ENCODE results near the gene SH3RF3. TPM values are rescaled to one million over a fixed set of nuclear protein-coding genes. Genes with fewer than 3 reads are reported as not detected.

Gene SH3RF3
- total RNA-seq, 4 donors from 2014 or later: 2.8 to 5.7 (median 3.0) TPM

GRCh38 chr2:109422071-109422757, 293.2 kb downstream of the SH3RF3 start:
- DNase-seq: peak; percentile 73 to 75
- Histone ChIP-seq H3K4me1 (peaks cover 24 to 37% of the 10 kb centered on the region in 2 donors), H3K27ac (peak overlapping the region; percentile 56 to 85 (median 77)), H3K36me3 (no peaks in the 10 kb centered on the region), H3K4me3 (no peak overlapping the region), H3K27me3 (no peaks in the 10 kb centered on the region), H3K9me3 (no peaks in the 10 kb centered on the region)
- peak; percentile 88 to 90 for ATAC-seq
- intact Hi-C loops (cut with DNase I; ENCODE audit: low total_unique reads): loop anchor here (1.0 to 2.0 kb wide), 4 partner anchors 15 to 89 kb away; no protein-coding TSS in a partner anchor
- TF ChIP-seq CTCF (IDR thresholded peaks at IDR 0.05 in 4 of 5, conservative IDR thresholded peaks at IDR 0.05 in 1 of 5) (no peak), POLR2A (IDR thresholded peaks at IDR 0.05) (no peak)
- in situ Hi-C loops (cut with MboI; ENCODE audit: low sequenced_read_pairs in 4 of 4): no loop called here

GRCh38 chr2:109422758-109423500, 293.9 kb downstream of the SH3RF3 start:
- peak overlapping the region; percentile 56 to 85 (median 77) for H3K27ac ChIP-seq
- intact Hi-C loops (cut with DNase I; ENCODE audit: low total_unique reads): loop anchor here (1.0 to 2.0 kb wide), 4 partner anchors 14 to 88 kb away; no protein-coding TSS in a partner anchor

GRCh38 chr2:109423556-109424359, 294.8 kb downstream of the SH3RF3 start:
- no peaks in the 10 kb centered on the region for H3K27me3 ChIP-seq
- peaks cover 24 to 37% of the 10 kb centered on the region in 2 donors for H3K4me1 ChIP-seq
- no peaks in the 10 kb centered on the region for H3K9me3 ChIP-seq
- ATAC-seq: no peak
- H3K4me3 ChIP-seq: no peak overlapping the region
- in situ Hi-C loops (cut with MboI; ENCODE audit: low sequenced_read_pairs in 4 of 4): no loop called here
- TF ChIP-seq CTCF (IDR thresholded peaks at IDR 0.05 in 4 of 5, conservative IDR thresholded peaks at IDR 0.05 in 1 of 5) (no peak), POLR2A (IDR thresholded peaks at IDR 0.05) (no peak)
- H3K36me3 ChIP-seq: no peaks in the 10 kb centered on the region
- DNase-seq: peak in 1 of 2 donors; percentile 26
- intact Hi-C loops (cut with DNase I; ENCODE audit: low total_unique reads): loop anchor here (2.0 kb wide), 3 partner anchors 13 to 87 kb away; no protein-coding TSS in a partner anchor
- H3K27ac ChIP-seq: peak overlapping the region in 3 of 4 donors; percentile 56 to 85 (median 78)

More at GRCh38 chr2:109422758-109423500, 293.9 kb downstream of the SH3RF3 start:
- DNase-seq: peak; percentile 77 to 81
- peaks cover 24 to 37% of the 10 kb centered on the region in 2 donors for H3K4me1 ChIP-seq
- TF ChIP-seq POLR2A (IDR thresholded peaks at IDR 0.05) (no peak), CTCF (IDR thresholded peaks at IDR 0.05 in 4 of 5, conservative IDR thresholded peaks at IDR 0.05 in 1 of 5) (no peak)
- no peaks in the 10 kb centered on the region for H3K36me3 ChIP-seq
- H3K9me3 ChIP-seq: no peaks in the 10 kb centered on the region
- in situ Hi-C loops (cut with MboI; ENCODE audit: low sequenced_read_pairs in 4 of 4): no loop called here
- H3K4me3 ChIP-seq: no peak overlapping the region
- no peaks in the 10 kb centered on the region for H3K27me3 ChIP-seq
- ATAC-seq: peak; percentile 73 to 79

- Histone ChIP-seq H3K9me3 (no peaks in the 10 kb centered on the region), H3K27ac (no peak overlapping the region), H3K27me3 (no peaks in the 10 kb centered on the region), H3K4me1 (peaks cover 17 to 27% of the 10 kb centered on the region in 2 donors), H3K4me3 (no peak overlapping the region), H3K36me3 (no peaks in the 10 kb centered on the region)
- ATAC-seq: no peak
- no peak for DNase-seq
- TF ChIP-seq POLR2A (IDR thresholded peaks at IDR 0.05): no peak
- TF ChIP-seq CTCF (IDR thresholded peaks at IDR 0.05 in 4 of 5, conservative IDR thresholded peaks at IDR 0.05 in 1 of 5): no peak
- in situ Hi-C loops (cut with MboI; ENCODE audit: low sequenced_read_pairs in 4 of 4): no loop called here
- intact Hi-C loops (cut with DNase I; ENCODE audit: low total_unique reads): no loop called here
Observed at GRCh38 chr2:109425411-109425810, 296.4 kb downstream of the SH3RF3 start.
